GM04504 (cell line): ENCODE data around the gene UNC5A.
"Not testable (repeated sequence)": the region's sequence is repeated elsewhere in the genome, so short reads cannot be mapped to it uniquely, and the experiment has no call there.

Experiments used
- DNase-seq: peaks from one replicate; pipeline ENCODE4 v3.0.0-alpha.2; 2012; ENCODE audit warnings: low read depth

UNC5A gene

DNA sequence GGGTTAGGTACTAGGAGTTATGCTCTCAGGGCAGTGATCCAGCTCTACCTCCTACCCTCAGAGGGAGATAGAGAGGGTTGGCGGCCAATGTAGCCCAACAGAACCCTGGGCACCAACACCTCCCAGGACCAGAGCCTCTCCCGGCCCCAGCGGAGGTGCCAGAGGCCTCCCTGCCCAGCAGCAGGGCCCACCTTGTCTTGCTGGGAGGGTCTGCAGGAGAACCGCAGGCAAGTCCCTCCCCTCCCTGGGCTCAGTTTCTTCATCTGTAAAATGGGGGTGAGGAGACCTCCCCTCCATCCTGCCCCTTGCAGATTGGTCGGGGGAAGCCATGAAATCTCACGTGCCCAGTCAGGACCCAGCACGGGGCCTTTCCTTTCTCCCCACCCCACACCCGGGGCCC is 54.4 kb downstream of the UNC5A start:
- no peak for DNase-seq

DNA sequence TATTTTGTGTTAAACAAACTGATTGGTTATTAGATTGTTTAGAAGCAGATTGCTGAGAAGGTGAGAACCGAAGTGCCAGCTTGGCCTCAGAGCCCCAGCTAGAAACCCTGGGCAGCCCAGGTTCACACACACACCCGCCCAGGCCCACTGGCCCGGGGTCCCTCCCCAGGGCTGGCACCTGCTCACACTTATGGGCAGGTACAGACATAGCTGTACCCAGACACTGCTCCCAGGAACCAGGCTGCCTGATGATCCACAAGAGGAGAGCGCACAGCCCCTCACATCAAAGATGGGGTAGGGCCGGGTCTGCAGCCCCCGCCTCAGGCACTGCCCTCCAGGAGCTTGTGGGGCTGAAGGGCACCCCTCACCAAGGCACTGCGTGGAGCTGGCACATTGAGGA is 55.6 kb downstream of the UNC5A start:
- DNase-seq: no peak

DNA sequence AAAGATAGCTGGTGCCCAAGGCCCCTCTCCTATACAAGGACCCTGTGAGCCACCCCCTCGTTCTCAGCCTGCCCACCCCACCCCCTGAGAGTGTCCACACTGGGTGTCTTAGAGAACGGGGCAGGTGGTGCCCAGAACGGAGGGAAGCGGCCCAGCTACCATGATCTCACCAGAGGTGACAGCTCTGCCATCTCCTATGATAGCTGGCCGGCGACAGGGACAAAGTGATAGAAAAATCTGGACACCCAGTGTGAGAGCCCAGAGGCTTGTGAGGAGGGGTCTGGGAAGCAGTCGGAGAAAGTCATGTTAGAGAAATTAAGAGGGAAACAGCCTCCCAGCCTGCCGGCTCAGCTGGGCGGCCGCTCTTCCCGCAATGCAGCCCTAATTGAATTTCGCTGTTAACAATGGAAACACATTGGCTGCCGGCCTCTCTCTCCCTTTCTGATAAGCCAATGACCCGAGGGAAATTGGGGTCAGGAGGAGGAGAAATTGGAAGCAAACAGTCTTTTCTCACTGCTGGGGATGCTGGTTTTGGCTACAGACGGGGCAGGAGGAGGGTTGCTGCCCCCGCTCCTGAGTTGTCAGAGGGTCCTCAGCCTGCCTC is 56.5 kb downstream of the UNC5A start:
- no peak for DNase-seq

GRCh38 chr5:176868126-176868525 is 57.8 kb downstream of the UNC5A start:
- DNase-seq: no peak

- DNase-seq: no peak
These were observed 58.4 kb downstream of the UNC5A start for GRCh38 chr5:176868731-176869130.

- DNase-seq: no peak
These were observed 59.2 kb downstream of the UNC5A start for GRCh38 chr5:176869501-176870109.

DNA sequence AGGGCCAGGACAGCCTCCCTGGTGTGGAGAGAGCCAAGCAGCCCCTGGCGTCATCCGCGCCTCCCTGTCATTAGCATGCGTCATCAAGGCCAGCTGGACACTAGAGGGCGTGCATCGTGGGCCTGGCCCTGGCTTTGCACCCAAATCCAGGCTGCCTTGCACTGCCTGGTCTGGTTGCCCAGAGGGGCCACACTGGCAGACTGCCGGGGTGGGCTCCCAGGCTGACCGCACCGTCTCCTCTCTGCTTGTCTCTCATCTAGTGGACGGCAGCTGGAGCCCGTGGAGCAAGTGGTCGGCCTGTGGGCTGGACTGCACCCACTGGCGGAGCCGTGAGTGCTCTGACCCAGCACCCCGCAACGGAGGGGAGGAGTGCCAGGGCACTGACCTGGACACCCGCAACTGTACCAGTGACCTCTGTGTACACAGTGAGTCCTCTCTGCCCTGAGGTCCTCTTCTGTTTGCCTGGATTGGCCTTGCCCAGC is 59.8 kb downstream of the UNC5A start:
- peak; percentile 17 for DNase-seq

- not testable (repeated sequence) for DNase-seq
These were observed 60.3 kb downstream of the UNC5A start for GRCh38 chr5:176870644-176871043.

DNA sequence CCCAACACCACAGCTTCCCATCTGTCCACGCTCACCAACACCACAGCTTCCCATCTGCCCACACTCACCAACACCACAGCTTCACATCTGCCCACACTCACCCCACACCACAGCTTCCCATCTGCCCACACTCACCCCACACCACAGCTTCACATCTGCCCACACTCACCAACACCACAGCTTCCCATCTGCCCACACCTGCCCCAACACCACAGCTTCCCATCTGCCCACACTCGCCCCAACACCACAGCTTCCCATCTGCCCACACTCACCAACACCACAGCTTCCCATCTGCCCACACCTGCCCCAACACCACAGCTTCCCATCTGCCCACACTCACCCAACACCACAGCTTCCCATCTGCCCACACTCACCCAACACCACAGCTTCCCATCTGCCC is 62.2 kb downstream of the UNC5A start:
- DNase-seq: not testable (repeated sequence)

GRCh38 chr5:176873011-176873410 is 62.7 kb downstream of the UNC5A start:
- not testable (repeated sequence) for DNase-seq

DNA sequence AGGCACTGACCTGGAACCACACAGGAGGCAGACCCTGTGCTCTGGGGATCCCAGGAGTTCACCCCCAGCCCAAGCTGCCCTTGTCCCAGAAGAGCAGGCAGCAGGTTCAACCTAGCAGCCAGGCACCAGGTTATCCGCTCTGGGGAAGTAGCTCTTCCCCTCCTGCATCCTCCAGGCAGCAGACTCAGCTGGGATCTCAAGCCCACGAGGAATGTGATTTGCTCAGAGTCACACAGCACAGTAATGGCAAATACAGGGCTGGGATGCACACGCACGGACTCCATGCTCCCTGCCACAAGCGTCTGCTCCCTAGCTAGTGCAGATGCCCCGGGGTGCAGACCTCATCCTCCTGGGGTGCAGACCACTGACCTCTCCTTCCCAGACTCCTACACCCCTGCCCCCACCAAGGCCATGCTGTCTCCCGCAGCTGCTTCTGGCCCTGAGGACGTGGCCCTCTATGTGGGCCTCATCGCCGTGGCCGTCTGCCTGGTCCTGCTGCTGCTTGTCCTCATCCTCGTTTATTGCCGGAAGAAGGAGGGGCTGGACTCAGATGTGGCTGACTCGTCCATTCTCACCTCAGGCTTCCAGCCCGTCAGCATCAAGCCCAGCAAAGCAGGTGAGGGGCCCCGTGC is 63.3 kb downstream of the UNC5A start:
- DNase-seq: no peak

- DNase-seq: no peak
These were observed 63.9 kb downstream of the UNC5A start for GRCh38 chr5:176874198-176874780.

DNA sequence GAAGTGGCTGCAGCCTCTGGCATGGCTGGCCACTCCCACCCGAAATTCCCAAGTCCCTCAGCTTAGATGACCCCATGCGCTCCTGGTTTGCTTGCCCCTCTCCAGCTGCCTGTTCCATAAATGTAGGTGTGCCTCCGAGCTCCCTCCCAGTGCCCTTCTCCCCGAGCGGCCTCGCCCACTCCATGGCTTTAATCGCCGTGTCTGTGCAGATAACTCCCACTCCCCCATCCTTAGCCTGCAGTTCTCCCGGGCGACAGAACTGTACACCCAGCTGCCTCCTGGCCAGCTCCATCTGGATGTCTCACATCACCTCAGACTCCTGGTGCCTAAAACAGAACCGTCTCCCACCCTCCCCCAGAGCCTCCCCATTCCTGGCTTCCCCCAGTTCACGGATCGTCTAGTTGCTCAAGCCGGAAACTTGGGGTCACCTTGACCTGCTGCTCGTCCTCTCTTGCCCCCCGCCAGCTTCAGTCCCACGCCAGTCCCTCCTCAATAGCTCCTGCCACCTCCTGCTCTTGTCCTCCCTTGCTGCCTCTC is 64.7 kb downstream of the UNC5A start:
- DNase-seq: no peak

DNA sequence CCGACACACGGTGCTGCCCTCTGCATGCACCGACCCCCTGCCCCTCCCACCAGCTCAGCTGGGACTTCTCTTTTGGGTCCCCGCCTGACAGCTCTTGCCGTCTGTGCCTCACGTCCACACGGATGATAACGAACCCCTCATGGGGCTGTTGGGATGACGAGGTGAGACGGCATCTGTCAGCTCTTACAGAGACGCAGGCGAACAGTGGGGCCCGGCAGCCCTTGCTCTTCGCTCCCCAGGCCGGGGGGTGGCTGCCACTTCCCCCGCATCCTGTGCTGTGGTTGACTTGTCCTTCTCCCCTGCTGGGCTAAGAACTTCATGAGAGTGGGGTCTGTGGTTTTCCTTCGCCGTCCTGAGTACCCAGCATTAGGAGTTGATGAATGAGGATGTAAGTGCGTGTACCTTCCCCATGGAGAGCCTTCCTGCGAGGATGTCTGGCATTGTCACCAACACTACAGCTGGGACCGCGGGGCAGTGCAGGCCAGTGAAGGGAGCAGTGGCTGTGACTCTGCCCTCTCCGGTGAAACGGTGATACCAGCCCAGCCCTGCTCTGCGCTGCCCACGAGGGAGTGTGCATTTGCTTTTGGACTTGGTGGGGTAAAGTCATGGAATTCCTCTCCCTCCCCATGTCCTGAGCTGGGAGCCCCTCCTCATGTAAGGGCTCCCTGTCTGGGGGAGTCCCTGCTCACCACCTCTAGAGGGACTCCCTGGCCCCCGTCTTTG is 65.6 kb downstream of the UNC5A start:
- no peak for DNase-seq

DNA sequence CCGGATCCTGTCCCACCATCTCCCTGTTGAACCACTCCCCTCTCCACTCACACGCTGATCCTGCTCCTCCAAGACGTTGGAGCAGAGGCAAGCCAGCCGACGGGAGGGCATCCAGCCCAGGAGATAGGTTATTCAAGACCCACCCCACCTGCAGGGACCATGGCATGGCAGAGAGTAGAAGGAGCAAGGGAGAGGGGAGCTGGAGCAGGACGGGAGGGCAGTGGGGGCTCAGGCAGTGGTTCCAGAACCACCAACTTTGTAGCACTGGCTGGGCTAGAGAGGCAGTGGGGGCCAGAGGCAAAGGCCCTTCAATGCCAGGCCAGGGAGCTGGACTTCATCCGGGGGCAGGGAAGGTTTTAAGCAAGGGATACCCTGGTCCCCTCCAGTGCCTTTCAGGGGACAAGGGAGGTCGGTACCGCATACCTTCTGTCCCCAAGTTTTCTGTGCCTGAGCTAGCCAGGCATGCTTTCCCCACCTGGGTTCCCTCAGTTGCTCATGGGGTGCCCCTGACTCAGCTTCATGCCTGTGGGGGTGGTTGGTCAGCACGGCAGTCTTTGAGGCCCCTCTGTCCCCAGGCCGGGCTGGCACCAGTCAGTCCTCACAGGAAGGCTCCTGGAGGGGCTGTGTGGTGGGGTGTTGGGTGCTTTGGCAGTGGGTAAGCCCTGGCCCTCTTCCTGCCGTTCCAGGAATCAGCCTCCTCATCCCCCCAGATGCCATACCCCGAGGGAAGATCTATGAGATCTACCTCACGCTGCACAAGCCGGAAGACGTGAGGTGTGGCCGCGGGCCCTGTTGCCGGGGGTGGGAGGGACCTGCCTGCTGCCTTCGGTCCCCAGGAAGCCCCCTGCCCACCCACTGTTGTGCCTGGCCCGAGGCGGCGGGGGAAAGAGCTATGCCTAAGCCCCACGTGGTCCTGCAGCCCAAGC is 66.4 kb downstream of the UNC5A start:
- no peak for DNase-seq

DNA sequence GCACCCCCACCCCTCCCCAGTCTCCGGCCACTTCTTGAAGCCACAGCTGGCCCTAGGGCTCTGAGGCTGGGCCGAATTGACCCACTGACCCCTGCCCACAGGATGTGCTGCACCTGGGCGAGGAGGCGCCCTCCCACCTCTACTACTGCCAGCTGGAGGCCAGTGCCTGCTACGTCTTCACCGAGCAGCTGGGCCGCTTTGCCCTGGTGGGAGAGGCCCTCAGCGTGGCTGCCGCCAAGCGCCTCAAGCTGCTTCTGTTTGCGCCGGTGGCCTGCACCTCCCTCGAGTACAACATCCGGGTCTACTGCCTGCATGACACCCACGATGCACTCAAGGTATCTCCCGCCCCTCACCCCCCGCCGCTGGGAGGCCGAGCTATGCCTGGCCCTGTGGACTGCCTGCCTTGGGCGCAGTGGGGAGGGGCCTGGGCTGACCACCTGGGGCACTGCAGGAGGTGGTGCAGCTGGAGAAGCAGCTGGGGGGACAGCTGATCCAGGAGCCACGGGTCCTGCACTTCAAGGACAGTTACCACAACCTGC is 67.5 kb downstream of the UNC5A start:
- no peak for DNase-seq

DNA sequence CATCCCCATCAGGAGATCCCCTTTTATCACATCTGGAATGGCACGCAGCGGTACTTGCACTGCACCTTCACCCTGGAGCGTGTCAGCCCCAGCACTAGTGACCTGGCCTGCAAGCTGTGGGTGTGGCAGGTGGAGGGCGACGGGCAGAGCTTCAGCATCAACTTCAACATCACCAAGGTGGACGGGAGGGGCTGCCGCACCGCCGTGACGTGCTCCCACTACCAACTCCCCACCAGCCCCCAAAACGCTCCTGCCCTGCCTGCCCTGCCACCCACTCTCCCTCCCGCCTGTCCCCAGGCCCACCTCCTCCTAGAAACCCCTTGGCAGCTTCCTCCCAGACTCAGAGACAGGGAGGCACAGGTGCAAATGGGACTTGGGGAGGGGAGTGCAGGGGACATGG is 68.1 kb downstream of the UNC5A start:
- DNase-seq: no peak

GRCh38 chr5:176878906-176879662 is 68.7 kb downstream of the UNC5A start:
- no peak for DNase-seq

DNA sequence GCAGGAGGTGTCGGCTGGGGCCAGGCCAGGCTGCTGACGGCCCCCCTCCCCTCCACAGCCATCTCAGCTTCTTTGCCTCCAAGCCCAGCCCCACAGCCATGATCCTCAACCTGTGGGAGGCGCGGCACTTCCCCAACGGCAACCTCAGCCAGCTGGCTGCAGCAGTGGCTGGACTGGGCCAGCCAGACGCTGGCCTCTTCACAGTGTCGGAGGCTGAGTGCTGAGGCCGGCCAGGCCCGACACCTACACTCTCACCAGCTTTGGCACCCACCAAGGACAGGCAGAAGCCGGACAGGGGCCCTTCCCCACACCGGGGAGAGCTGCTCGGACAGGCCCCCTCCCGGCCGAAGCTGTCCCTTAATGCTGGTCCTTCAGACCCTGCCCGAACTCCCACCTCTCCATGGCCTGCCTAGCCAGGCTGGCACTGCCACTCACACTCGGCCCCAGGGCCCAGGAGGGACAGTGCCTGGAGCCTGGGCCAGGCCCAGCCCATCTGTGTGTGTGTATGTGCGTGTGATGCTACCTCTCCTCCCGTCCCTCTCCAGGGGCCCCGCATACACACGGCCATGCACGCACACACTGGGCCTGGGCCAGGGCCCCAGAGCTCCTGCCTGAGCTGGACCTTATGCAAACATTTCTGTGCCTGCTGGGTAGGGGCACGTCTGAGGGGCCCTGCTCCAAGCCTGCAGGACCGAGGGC is 69.5 kb downstream of the UNC5A start:
- DNase-seq: no peak
